Breast epithelium (tissue), 3 donors: ENCODE measurements around the gene PNPLA7.
"Not testable (repeated sequence)": the region's sequence is repeated elsewhere in the genome, so short reads cannot be mapped to it uniquely, and the experiment has no call there.

Experiments used
- POLR2A ChIP-seq: fragments of 450-650 bp; IDR thresholded peaks from one replicate; pipeline ENCODE4 v1.6.1; 2016; ENCODE audit warnings: antibody characterized with exemption, mild to moderate bottlenecking, moderate library complexity
- TF ChIP-seq, protein P1 (sequence below), 3 donors: fragments of 450-650 bp; IDR thresholded peaks; one replicate each; pipeline ENCODE4 v1.5.1; 2016 to 2017; ENCODE audit warnings: antibody characterized with exemption in 3 of 3, mild to moderate bottlenecking in 3 of 3, moderate library complexity in 3 of 3

DNA sequence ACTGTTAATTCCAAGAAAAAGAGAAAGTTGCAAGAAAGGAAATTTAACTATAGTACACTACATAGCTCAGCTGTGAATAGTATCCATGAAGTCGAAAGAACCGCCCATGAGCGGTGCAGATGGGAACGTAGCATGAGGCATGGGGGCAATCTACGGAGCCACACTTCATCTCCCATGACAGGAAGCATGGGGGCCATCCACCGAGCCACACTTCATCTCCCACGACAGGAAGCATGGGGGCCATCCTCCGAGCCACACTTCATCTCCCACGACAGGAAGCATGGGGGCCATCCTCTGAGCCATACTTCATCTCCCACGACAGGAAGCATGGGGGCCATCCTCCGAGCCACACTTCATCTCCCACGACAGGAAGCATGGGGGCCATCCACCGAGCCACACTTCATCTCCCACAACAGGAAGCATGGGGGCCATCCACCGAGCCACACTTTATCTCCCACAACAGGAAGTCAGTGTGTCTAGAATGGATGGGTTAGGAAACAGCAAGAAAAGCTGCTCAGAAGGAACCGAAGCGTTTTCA, 13.5 kb downstream of the PNPLA7 start:
- not testable (repeated sequence) for TF ChIP-seq POLR2A
- TF ChIP-seq, protein P1, sequence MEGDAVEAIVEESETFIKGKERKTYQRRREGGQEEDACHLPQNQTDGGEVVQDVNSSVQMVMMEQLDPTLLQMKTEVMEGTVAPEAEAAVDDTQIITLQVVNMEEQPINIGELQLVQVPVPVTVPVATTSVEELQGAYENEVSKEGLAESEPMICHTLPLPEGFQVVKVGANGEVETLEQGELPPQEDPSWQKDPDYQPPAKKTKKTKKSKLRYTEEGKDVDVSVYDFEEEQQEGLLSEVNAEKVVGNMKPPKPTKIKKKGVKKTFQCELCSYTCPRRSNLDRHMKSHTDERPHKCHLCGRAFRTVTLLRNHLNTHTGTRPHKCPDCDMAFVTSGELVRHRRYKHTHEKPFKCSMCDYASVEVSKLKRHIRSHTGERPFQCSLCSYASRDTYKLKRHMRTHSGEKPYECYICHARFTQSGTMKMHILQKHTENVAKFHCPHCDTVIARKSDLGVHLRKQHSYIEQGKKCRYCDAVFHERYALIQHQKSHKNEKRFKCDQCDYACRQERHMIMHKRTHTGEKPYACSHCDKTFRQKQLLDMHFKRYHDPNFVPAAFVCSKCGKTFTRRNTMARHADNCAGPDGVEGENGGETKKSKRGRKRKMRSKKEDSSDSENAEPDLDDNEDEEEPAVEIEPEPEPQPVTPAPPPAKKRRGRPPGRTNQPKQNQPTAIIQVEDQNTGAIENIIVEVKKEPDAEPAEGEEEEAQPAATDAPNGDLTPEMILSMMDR (IDR thresholded peaks at IDR 0.05): not testable (repeated sequence)
